Muscle of leg (tissue), 11 donors: ENCODE measurements around the gene DNAI2. TPM values are rescaled to one million over a fixed set of nuclear protein-coding genes. Genes with fewer than 3 reads are reported as not detected.

Source experiments
- DNase-seq: peaks from one replicate; pipeline ENCODE4 v3.0.0; 2013
- H3K27ac ChIP-seq: one replicate; pipeline ENCODE4 v1.5.1; 2013; ENCODE audit warnings: mild to moderate bottlenecking, low read length, control low read depth
- H3K27me3 ChIP-seq: one replicate; pipeline ENCODE4 v1.6.1; 2013; ENCODE audit warnings: low read length; ENCODE audit not compliant: control insufficient read depth, insufficient read depth
- H3K36me3 ChIP-seq: one replicate; pipeline ENCODE4 v1.6.1; 2013; ENCODE audit warnings: low read length; ENCODE audit not compliant: control insufficient read depth, insufficient read depth
- H3K4me1 ChIP-seq: one replicate; pipeline ENCODE4 v1.6.1; 2013; ENCODE audit warnings: low read length; ENCODE audit not compliant: control insufficient read depth, insufficient read depth
- H3K4me3 ChIP-seq: one replicate; pipeline ENCODE4 v1.5.1; 2013; ENCODE audit warnings: low read length, control low read depth
- H3K9me3 ChIP-seq: replicated peaks from 2 replicates; pipeline ENCODE4 v1.6.1; 2013; ENCODE audit warnings: low read depth, low read length; ENCODE audit not compliant: control insufficient read depth
- WGBS: methylation state at CpG from one replicate; pipeline ENCODE4 v1.1.5; 2013; ENCODE audit warnings: missing lambda C conversion rate; ENCODE audit not compliant: insufficient coverage; 5-methylcytosine and 5-hydroxymethylcytosine counted together
- polyA plus RNA-seq, 8 donors: library from polyadenylated mRNA; unstranded; fragments of 120-200 nt; gene quantifications; one replicate each; pipeline versions ENCODE4 v1.2.1 to v1.2.3, GENCODE V29; 2013; ENCODE audit warnings: inconsistent platforms in 1 of 8, low replicate concordance in 1 of 8; ENCODE audit not compliant: insufficient read length in 8 of 8, insufficient read depth in 1 of 8
- total RNA-seq: library from RNA; stranded (reverse); fragments of 120-200 nt; gene quantifications from one replicate; pipeline ENCODE4 v1.2.4, GENCODE V29; 2013

Gene DNAI2
- total and polyA plus RNA-seq, 9 donors = 0.09 to 0.38 (median 0.17) TPM; not detected in 3

DNA sequence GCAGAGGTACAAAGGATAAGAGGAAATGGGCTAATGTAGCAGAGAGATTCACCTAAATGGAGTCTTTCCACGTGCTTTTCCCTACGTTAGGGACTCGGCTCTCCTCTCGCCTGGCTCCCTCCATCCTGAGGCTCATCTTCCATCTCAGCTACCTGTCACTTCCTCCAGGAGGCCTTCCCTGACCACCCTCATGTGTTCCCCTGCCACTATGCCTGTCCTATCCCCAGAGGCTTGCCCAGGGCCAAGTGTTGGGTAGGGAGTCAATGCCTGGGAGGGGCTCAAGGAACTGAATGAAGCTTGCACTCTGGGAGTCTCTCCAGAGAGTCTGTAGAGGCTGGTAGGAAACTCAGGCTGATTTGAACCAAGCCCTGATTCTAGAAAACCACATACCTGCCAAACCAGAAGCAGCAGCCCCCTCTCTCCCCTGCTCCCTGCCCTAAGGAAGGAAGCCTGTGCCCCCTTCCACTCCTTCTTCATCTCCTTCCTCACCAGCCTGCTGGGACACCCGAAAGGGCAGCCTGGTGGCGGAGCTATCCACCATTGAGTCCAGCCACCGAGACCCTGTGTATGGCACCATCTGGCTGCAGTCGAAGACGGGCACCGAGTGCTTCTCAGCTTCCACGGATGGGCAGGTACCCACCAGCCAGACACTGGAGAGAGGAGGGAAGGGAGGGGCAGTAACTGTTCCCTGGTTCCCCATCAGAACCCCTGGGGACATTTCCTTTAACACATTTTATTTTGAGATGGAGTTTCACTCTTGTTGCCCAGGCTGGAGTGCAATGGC, 25.4 kb downstream of the DNAI2 start:
- no peaks in the 10 kb centered on the region for H3K9me3 ChIP-seq
- H3K36me3 ChIP-seq = no peaks in the 10 kb centered on the region
- H3K4me3 ChIP-seq = no peak overlapping the region
- H3K4me1 ChIP-seq = peaks cover 7% of the 10 kb centered on the region
- no peak for DNase-seq
- 75% methylated on average over 10 of the region's 11 CpGs for WGBS
- no peaks in the 10 kb centered on the region for H3K27me3 ChIP-seq
- no peak overlapping the region for H3K27ac ChIP-seq

DNA sequence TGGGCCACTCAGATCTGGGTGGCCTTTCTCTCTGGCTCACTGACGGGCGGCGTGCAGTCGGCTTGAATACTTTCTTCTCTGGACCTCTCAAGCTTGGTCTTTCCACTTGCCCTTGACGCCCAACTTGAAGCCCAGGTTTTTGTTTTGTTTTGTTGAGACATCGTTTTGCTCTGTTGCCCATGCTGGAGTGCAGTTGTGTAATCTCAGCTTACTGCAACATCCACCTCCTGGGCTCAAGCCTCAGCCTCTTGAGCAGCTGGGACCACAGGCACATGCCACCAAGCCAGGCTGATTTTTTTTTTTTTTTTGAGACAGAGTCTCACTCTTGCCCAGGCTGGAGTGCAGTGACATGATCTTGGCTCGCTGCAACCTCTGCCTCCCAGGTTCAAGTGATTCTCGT, 29.3 kb downstream of the DNAI2 start:
- Histone ChIP-seq H3K4me3 (no peak overlapping the region), H3K4me1 (peaks cover 5% of the 10 kb centered on the region), H3K36me3 (no peaks in the 10 kb centered on the region), H3K9me3 (peaks cover 2% of the 10 kb centered on the region), H3K27me3 (no peaks in the 10 kb centered on the region), H3K27ac (no peak overlapping the region)
- no peak for DNase-seq
- 83% methylated on average over 5 of the region's 8 CpGs for WGBS

DNA sequence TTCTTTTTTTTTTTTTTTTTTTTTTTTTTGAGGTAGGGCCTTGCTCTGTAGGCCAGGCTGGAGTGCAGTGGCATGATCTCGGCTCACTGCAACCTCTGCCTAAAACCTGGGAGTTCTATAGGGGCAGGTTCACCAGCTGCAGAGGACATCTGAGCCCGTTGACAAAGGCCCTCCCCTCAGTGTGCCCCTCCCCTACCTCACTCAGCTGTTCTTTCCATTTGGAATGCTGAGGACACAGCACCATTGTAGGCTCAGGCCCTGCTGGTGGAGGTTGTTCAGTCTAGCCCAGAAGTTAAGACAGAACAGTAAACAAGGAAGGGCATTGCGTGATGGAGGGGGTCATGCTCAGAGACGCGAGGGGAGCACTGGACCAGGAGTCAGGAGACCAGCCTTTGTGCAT, 30.1 kb downstream of the DNAI2 start:
- Histone ChIP-seq H3K4me3 (no peak overlapping the region), H3K27ac (no peak overlapping the region), H3K4me1 (peaks cover 5% of the 10 kb centered on the region), H3K36me3 (no peaks in the 10 kb centered on the region), H3K9me3 (peaks cover 2% of the 10 kb centered on the region), H3K27me3 (no peaks in the 10 kb centered on the region)
- 67% methylated on average over 5 of the region's 5 CpGs for WGBS
- no peak for DNase-seq

DNA sequence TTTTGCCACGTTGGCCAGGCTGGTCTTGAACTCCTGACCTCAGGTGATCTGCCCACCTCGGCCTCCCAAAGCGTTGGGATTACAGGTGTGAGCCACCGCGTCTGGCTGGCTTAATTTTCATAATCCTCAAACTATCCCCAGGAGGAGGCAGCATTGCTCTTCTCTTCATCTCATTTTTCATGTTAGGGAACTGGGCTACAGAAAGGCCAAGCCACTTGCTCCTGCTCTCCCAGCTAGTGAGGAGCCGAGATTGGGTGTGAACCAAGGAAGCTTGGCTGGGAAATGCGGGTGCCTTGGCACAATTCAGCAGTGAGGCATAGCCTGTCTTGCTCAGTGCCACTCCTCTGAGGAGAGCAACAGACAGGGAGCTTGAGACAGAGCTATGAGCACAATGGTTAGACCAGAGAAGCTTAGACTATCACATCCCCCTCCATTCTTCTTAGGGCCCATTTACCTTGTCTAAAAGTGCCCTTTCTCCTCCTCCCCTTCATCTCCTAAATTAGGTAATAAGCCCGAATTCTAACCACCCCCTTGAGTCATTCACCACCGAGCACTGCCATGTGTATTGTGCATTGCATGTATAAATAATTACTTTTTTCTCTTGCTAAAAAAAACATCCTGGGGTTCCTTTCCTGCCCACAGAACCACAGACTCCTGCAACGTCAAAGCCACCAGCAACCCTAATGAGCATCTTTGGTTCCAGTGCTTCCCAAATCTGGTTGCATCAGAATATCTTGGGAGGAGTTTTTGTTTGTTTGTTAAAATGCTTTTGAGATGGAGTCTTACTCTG, 32.0 kb downstream of the DNAI2 start:
- no peaks in the 10 kb centered on the region for H3K36me3 ChIP-seq
- H3K9me3 ChIP-seq = peaks cover 2% of the 10 kb centered on the region
- H3K27ac ChIP-seq = no peak overlapping the region
- no peaks in the 10 kb centered on the region for H3K27me3 ChIP-seq
- H3K4me1 ChIP-seq = peaks cover 5% of the 10 kb centered on the region
- 71% methylated on average over 1 of the region's 10 CpGs for WGBS
- H3K4me3 ChIP-seq = no peak overlapping the region
- DNase-seq = no peak

DNA sequence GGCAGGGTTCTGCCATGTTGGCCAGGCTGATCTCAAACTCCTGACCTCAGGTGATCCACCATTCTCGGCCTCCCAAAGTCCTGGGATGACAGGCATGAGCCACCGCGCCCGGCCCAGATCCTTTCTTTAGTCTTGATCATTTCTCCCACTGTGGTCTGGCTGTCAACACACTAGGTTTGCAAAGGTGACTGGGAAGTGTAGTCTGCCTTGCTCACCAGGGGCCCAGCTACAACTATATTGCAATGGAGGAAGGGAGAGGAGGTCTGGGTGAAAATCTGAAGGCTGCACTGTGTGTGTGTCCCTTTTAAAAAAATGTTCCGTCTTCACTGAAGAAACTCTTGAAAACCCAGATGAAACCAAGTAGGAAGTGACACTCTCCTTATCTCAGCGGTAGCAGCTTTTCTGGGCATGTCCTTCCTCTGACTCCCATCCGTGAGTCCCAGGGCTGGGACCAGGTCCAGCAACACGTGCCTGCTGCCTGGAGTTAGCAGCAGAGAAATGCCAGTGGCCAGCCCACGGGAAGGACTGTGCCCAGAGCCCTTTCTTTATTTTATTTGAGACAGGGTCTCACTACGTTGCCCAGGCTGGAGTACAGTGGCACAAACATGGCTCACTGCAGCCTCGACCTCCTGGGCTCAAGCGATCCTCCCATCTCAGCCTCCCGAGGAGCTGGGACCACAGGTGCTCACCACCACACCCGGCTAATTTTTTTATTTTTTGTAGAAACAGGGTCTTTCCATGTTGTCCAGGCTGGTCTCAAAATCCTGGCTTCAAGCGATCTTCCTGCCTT, 34.1 kb downstream of the DNAI2 start:
- H3K27me3 ChIP-seq = no peaks in the 10 kb centered on the region
- WGBS = 63% methylated on average over 10 of the region's 15 CpGs
- H3K4me1 ChIP-seq = peaks cover 5% of the 10 kb centered on the region
- no peak for DNase-seq
- H3K27ac ChIP-seq = no peak overlapping the region
- no peak overlapping the region for H3K4me3 ChIP-seq
- peaks cover 10% of the 10 kb centered on the region for H3K9me3 ChIP-seq
- no peaks in the 10 kb centered on the region for H3K36me3 ChIP-seq

DNA sequence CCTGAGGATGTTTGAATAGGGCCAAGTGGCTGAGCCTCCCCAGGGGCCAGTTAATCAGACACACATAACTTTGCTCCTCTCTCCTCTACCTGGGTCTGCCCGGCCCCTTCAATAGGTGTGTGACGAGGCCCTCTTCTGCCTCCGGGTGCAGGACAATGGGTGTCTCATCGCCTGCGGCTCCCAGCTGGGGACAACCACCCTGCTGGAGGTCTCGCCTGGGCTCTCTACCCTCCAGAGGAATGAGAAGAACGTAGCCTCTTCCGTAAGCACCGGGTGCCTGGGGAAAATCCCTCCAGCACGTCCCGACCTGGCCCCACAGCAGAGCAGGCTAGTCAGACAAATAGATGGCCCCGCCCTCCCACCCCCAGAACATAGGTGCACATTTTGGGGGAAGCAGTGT, 35.9 kb downstream of the DNAI2 start:
- no peaks in the 10 kb centered on the region for H3K4me1 ChIP-seq
- no peak for DNase-seq
- no peak overlapping the region for H3K4me3 ChIP-seq
- H3K9me3 ChIP-seq = peaks cover 7% of the 10 kb centered on the region
- WGBS = 73% methylated on average over 7 of the region's 12 CpGs
- H3K36me3 ChIP-seq = no peaks in the 10 kb centered on the region
- H3K27ac ChIP-seq = no peak overlapping the region
- no peaks in the 10 kb centered on the region for H3K27me3 ChIP-seq

DNA sequence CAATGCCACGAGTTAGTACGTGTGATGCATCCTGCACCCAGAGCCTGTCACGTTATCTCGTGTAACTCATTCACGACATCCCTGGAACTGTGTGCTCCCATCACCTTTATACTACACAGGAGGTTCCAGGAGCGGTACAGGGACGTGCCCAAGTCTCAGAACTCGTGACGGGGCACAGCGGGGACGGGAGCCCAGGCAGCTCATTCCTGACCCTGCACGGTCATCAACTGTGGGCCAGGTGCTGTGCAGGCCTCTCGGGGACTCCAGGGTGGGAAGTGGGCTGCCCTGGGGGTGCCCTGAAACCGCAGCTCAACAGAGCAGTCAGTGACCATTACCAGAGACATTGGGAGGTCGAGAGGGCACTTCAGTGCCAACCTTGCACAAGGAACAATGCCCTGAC, 40.8 kb downstream of the DNAI2 start:
- Histone ChIP-seq H3K9me3 (peaks cover 7% of the 10 kb centered on the region), H3K27me3 (peaks cover 3% of the 10 kb centered on the region), H3K36me3 (no peaks in the 10 kb centered on the region), H3K4me3 (no peak overlapping the region), H3K27ac (no peak overlapping the region), H3K4me1 (no peaks in the 10 kb centered on the region)
- 83% methylated on average over 14 of the region's 15 CpGs for WGBS
- no peak for DNase-seq

DNA sequence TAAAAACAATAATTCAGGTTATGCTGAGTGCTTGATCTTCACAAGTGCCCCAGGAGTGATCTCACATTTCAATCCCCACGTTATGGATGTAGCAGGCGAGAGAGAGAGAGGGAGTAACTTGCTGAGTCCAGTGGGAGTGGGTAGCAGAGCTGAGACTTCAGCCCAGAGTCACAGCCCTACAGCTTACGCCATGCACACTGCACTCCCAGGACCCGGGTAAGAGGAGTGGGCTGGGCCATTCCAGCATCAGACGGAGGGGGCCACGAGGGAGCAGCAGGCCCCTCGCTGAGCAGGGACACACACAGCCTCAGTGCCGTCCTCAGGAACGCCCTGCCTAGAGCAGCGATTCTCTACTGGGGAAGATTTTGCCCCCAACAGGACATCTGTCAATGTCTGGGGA, 42.2 kb downstream of the DNAI2 start:
- no peak for DNase-seq
- Histone ChIP-seq H3K27ac (no peak overlapping the region), H3K36me3 (no peaks in the 10 kb centered on the region), H3K4me3 (no peak overlapping the region), H3K27me3 (peaks cover 4% of the 10 kb centered on the region), H3K9me3 (peaks cover 7% of the 10 kb centered on the region), H3K4me1 (no peaks in the 10 kb centered on the region)
- 8% methylated on average over 6 of the region's 10 CpGs for WGBS

DNA sequence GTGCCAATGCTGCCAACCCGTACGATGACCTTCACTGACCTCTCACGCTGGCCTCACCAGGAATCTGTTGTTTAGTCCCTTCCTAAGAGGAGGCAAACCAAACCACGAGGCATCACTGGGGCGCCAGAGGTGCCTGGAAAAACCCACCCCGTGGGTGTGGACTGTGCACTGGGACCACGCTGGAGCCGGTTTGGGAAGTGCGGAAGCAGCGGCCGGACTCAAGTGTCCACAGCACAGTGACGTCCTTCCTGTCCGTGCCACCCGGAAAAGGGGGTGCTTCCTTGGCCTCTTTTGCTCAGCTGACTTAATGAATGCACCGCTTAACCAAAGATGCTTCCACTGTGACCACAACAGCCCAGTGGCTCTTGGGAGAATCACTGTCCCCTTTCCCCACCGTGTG, 43.0 kb downstream of the DNAI2 start:
- 79% methylated on average over 16 of the region's 16 CpGs for WGBS
- no peaks in the 10 kb centered on the region for H3K36me3 ChIP-seq
- H3K27ac ChIP-seq = no peak overlapping the region

DNA sequence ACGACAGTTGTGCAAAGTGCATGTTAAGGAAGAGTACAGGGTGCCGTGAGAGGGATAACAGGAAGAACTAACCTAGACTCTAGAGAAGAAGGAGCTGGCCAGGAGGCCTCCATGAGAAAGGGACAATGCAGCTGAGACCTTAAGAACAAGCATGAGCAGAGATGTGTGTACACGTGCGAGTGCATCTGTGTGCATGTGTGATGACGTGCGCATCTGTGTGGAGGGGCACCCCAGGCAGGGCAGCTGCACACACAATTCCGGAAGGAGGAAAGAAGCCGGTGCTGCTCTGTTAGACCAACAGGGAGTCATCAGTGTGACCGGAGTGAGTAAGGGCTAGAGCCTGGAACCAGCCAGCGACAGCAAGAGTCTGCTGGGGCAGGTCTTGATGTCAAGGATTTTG, 44.4 kb downstream of the DNAI2 start:
- DNase-seq = no peak
- Histone ChIP-seq H3K9me3 (no peaks in the 10 kb centered on the region), H3K4me3 (no peak overlapping the region), H3K27ac (no peak overlapping the region), H3K36me3 (no peaks in the 10 kb centered on the region), H3K27me3 (peaks cover 11% of the 10 kb centered on the region), H3K4me1 (no peaks in the 10 kb centered on the region)
- 84% methylated on average over 10 of the region's 10 CpGs for WGBS

More for the DNA sequence above, 43.0 kb downstream of the DNAI2 start:
- peaks cover 9% of the 10 kb centered on the region for H3K27me3 ChIP-seq
- peaks cover 6% of the 10 kb centered on the region for H3K9me3 ChIP-seq
- DNase-seq = no peak
- no peak overlapping the region for H3K4me3 ChIP-seq
- no peaks in the 10 kb centered on the region for H3K4me1 ChIP-seq
